HCT116 (cell line): ENCODE measurements around the gene TPGS1.

ENCODE experiments used
- CTCF ChIP-seq, 3 experiments: fragments of 200-600 bp in 1 of 3; sonication (generic) in 1 of 3; IDR thresholded peaks in 2 of 3; conservative IDR thresholded peaks in 1 of 3; 2 replicates each; pipeline ENCODE4 v1.5.1; 2012 to 2017; ENCODE audit warnings: low read depth in 2 of 3, low read length in 2 of 3, antibody characterized with exemption in 1 of 3, borderline replicate concordance in 1 of 3, control low read depth in 1 of 3, mild to moderate bottlenecking in 1 of 3, mixed read lengths in 1 of 3, mixed run types in 1 of 3, moderate library complexity in 1 of 3; ENCODE audit not compliant: insufficient read depth in 1 of 3
- EGR1 ChIP-seq: IDR thresholded peaks from 2 replicates; pipeline ENCODE4 v1.6.1; 2012; ENCODE audit warnings: low read depth
- EZH2 ChIP-seq: fragments of 200-600 bp; sonication (generic); IDR thresholded peaks from 2 replicates; pipeline ENCODE4 v1.6.1; 2017; ENCODE audit warnings: antibody characterized with exemption, mixed run types
- POLR2A ChIP-seq: IDR thresholded peaks from 2 replicates; pipeline ENCODE4 v1.7.0; 2011; ENCODE audit warnings: borderline replicate concordance; ENCODE audit not compliant: insufficient read depth, insufficient read length; ENCODE audit errors: extremely low read depth
- POLR2AphosphoS5 ChIP-seq: IDR thresholded peaks from 2 replicates; pipeline ENCODE4 v1.6.1; 2011; ENCODE audit warnings: mild to moderate bottlenecking, low read depth, low read length, moderate library complexity
- RAD21 ChIP-seq: IDR thresholded peaks from 2 replicates; pipeline ENCODE4 v1.6.1; 2012; ENCODE audit warnings: low read depth, mild to moderate bottlenecking
- REST ChIP-seq: IDR thresholded peaks from 2 replicates; pipeline ENCODE4 v1.6.1; 2012; ENCODE audit warnings: low read depth
- SIN3A ChIP-seq: IDR thresholded peaks from 2 replicates; pipeline ENCODE4 v1.6.1; 2012; ENCODE audit warnings: low read depth
- SRF ChIP-seq: IDR thresholded peaks from 2 replicates; pipeline ENCODE4 v1.6.1; 2012; ENCODE audit warnings: low read depth

GRCh38 chr19:566403-566802, 59.1 kb downstream of the TPGS1 start:
- no peak for TF ChIP-seq CTCF (IDR thresholded peaks at IDR 0.05 in 2 of 3, conservative IDR thresholded peaks at IDR 0.05 in 1 of 3; ENCODE audit: borderline replicate concordance in 1 of 3, insufficient read depth in 1 of 3, low read depth in 2 of 3, low read length in 2 of 3)
- no peak for TF ChIP-seq REST
- TF ChIP-seq POLR2AphosphoS5, result no peak
- TF ChIP-seq POLR2A, result no peak
- no peak for TF ChIP-seq SIN3A
- no peak for TF ChIP-seq SRF
- no peak for TF ChIP-seq EZH2
- TF ChIP-seq EGR1, result no peak
- TF ChIP-seq RAD21, result no peak
